Activated CD4-positive, alpha-beta T cell treated with anti-CD3 and anti-CD28 coated beads for 24 hours (primary cell): ENCODE measurements around the gene DNMT3L.
"Not testable (repeated sequence)": the region's sequence is repeated elsewhere in the genome, so short reads cannot be mapped to it uniquely, and the experiment has no call there.

Experiments used
- DNase-seq, 2 donors: peaks; one replicate each; pipeline ENCODE4 v3.0.0-alpha.2; 2020; ENCODE audit warnings: low read depth in 2 of 2

DNMT3L gene

GRCh38 chr21:44295163-44295573 is 33.5 kb upstream of the DNMT3L start:
- DNase-seq: no peak

GRCh38 chr21:44294391-44295162 is 32.9 kb upstream of the DNMT3L start:
- no peak for DNase-seq

GRCh38 chr21:44293551-44294231 is 32.0 kb upstream of the DNMT3L start:
- DNase-seq: no peak

GRCh38 chr21:44292812-44293195 is 31.1 kb upstream of the DNMT3L start:
- DNase-seq: no peak

GRCh38 chr21:44291936-44292811 is 30.5 kb upstream of the DNMT3L start:
- no peak for DNase-seq

DNA sequence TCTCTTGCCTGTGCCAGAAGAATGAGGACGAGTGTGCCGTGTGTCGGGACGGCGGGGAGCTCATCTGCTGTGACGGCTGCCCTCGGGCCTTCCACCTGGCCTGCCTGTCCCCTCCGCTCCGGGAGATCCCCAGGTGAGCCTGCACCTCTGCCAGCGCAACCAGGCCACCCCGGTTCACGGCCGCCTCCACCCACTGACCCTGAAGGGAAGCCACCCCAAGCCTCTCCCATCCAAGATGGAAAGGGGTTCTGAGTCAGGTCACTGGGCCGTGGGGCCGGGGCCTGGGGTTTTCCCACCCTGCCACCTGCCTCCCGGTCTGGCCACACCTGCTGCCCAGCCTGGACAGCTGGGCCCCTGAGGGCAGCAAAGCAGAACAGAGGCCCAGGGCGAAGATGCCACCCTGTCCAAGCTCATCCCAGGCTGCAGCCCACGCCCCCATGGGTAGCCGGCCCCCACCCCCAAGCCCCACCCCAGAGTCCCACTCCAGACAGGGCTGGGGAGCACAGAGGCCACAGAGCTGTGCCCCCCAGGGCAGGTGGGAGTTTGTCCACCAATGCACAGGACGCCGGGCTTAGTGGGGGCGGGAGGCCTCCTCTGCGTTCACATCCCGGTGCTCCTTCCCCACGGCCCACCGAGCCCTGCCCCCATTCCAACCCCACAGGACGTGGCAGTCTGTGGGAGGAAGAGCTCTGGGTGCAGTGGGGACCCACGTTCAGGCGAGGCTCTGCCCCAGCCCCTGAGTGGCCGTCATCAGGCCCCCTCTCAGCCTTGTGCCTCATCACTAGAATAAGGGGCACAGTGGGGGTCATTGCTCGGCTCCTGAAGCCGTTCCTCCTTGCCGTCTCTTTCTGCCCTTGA is 29.6 kb upstream of the DNMT3L start:
- no peak for DNase-seq

- DNase-seq: no peak
Observed at GRCh38 chr21:44290327-44291077, 28.8 kb upstream of the DNMT3L start.

GRCh38 chr21:44289381-44290010 is 27.8 kb upstream of the DNMT3L start:
- DNase-seq: no peak

GRCh38 chr21:44288251-44289110 is 26.8 kb upstream of the DNMT3L start:
- no peak for DNase-seq

DNA sequence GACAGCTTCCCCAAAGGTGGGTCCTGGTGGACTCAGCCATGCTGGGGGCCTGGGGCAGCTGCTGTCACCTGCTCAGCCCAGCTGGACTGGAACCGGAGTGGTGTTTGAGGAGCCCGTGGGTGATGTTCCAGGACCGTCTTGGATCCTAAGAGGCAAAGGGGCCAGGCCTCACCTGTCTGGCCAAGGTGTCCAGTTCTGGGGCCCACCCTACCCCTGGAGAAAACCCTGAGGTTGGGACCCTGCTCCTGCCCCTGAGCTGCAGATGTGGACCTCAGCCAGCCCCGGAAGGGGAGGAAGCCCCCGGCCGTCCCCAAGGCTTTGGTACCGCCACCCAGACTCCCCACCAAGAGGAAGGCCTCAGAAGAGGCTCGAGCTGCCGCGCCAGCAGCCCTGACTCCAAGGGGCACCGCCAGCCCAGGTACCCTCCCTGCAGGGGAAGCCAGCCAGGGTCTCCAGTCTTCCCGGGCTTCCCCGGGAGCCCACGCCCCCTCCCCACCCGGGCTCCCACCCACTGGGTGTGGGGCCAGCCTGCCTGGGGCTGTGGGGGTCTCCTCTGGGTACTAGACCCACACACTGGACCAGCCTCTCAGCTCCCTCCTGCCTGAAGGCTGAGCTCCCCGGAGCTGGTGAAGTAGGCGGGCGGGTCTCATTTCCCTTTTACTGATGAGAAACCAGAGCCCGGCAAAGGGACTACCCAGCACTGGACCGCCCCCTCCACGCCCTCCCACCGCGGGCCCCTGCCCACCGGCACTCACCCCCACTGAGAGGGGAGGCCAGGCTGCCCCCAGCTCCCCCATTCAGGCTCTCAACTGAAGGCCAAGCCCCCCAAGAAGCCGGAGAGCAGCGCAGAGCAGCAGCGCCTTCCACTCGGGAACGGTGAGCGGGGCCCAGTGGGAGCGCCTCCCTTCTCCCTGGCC is 25.3 kb upstream of the DNMT3L start:
- no peak for DNase-seq

DNA sequence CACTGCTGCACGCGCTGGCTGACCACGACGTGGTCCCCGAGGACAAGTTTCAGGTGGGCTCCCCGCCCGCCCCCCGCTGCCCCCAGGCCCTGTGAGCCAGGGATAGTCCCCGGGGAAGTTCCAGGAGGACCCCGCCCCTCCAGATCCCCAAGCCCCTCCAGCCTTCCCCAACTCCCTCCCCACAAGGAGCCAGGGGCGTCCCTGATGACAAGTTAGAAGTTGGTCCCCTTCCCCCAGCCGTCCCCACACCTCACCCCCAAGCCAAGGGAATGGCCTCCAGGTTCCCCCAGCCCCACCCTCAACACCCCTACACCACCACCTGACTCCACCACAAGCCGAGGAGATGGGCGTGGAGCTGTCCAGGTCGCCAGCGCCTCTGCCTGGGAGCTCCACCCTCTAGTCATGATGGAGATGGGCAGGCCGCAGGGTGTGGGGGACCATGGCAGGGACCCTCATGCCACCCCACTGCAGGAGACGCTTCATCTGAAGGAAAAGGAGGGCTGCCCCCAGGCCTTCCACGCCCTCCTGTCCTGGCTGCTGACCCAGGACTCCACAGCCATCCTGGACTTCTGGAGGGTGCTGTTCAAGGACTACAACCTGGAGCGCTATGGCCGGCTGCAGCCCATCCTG is 24.5 kb upstream of the DNMT3L start:
- DNase-seq: no peak

DNA sequence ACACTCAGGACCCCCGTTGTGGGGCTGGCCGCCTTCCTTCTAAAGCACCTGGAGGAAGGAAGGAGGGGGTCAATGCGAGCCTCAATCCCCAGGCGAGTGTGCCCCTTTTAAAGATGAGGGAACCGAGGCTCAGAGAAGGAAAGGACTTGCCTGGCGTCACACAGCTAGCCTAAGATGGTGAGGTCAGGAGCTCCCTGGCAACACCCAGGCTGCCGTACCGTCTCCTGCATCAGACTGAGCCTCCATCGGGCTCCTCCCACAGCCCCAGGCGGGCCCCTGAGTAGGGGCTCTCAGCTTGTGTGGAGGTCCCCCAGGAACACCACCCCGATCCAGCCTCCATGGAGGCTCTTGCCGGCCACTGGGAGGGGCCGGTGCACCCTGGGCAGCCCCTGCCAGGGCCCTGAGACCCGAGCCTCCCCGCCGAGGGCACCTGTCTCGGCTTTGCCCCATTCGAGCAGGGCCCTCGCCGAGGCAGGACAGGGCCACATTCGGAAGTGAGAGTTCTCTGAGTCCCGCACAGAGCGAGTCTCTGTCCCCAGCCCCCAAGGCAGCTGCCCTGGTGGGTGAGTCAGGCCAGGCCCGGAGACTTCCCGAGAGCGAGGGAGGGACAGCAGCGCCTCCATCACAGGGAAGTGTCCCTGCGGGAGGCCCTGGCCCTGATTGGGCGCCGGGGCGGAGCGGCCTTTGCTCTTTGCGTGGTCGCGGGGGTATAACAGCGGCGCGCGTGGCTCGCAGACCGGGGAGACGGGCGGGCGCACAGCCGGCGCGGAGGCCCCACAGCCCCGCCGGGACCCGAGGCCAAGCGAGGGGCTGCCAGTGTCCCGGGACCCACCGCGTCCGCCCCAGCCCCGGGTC is 23.7 kb upstream of the DNMT3L start, which contains the start of gene AIRE:
AIRE (plus strand) TSS at position 739 of the 855 bp plus-strand sequence. CDS start 131 bp downstream, outside the sequence.
- no peak for DNase-seq

- DNase-seq: no peak
Observed at GRCh38 chr21:44283948-44284347, 22.3 kb upstream of the DNMT3L start.

GRCh38 chr21:44283211-44283785 is 21.6 kb upstream of the DNMT3L start:
- not testable (repeated sequence) for DNase-seq

DNA sequence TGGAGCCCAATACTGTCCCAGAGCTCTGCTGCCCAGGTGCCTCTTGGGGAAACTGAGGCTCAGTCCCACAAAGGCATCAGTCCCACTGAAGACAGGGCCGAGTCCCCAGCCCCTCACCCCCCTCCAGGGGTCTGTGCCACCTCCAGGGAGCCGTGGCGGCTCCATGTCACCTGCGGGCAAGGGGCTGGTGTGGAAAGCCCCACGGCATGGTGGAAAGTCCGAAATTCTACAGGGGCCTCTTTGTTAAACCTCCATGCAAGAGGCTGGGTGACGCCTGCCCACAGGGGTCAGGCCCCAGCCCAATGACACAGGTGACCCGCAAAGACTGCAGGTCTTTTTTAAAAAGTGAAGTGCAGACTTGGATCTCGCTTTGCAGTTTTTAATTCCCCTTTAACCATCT is 20.7 kb upstream of the DNMT3L start:
- DNase-seq: no peak

- DNase-seq: no peak
Observed at GRCh38 chr21:44281801-44282200, 20.1 kb upstream of the DNMT3L start.
